Forelimb muscle (tissue), 1 donor: ENCODE measurements around the gene H6PD. TPM values are rescaled to one million over a fixed set of nuclear protein-coding genes. Genes with fewer than 3 reads are reported as not detected.

Experiments used
- DNase-seq: peaks from one replicate; pipeline ENCODE4 v3.0.0-alpha.2; 2013; ENCODE audit warnings: low read depth
- polyA plus RNA-seq: library from polyadenylated mRNA; unstranded; fragments of 120-200 nt; gene quantifications from one replicate; pipeline ENCODE4 v1.2.1, GENCODE V29; 2013; ENCODE audit not compliant: insufficient read length

The H6PD gene
- polyA plus RNA-seq, 1 donor, result 31.0 TPM

DNA sequence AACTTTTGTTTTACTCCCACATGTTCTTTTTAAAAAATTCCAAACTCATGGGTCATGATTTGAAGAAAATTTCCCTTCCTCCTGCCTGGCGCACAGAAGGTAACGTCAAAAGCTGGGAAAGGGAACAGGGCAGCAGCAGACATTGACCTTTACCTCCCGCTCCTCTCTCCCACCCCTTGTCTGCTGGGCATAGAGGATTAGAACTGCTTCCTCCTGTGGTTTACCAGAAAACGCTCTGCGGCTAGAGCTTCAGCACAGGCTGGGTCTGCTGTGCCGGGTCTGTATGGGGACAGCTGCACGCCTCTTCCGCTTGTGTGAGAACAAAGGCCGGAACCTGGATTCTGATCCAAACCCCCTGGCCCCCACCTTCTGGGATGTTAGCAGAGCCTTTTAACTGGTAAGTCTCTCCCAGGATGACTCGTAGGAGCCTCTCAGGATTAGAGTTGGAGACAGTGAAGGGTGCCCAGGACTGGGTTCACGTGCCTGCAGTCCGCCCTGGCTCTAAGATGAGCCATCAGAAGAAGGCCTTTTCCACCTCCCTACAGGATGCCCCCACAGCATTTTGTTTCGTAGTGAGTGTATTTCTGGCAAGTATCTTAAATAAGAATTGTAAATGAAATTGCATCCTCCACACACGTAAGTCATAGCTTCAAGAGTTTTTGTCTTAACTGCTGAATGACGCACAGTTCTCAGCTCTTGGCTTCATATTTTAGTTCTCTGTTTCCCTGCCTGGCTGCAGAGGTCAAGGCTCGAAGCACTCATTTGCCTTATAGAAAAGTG, 5.2 kb downstream of the H6PD start:
- DNase-seq, result no peak

DNA sequence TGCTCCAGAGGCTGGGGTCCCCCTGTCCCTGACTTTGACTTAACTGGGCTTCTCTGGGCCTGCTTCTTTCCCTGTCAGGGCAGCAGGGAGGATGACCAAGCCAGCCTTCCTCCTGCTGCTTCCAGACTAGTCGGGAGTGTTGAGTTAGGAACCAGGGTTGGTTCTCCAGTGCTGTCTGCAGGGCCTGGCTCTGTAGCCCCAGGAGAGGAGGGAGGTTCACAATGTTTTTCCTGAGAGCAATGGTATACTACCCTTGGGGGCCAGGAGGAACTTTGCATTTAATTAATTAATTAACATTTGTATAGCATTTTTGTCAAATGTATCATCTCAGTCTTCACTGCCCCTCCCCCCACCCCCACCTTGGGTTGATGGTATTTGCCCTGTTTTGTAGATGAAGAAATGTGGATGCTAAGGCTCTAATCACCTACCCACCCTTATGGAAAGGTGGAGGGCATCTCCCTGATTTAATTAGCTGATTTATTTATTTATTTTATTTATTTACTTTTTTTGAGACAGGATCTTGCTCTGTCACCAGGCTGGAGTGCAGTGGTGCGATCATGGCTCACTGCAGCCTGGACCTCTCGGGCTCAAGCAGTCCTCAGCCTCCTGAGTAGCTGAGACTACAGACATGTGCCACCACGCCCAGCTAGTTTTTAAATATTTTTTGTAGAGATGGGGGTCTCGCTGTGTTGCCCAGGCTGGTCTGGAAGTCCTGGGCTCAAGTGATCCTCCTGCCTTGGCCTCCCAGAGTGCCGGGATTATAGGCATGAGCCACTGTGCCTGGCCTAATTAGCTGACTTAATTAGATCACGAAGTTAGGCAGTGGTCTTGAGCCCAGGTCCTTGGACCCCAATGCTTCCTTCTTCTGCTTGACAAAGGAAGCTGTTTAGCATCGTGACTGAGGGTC, 6.6 kb downstream of the H6PD start:
- DNase-seq, result no peak

DNA sequence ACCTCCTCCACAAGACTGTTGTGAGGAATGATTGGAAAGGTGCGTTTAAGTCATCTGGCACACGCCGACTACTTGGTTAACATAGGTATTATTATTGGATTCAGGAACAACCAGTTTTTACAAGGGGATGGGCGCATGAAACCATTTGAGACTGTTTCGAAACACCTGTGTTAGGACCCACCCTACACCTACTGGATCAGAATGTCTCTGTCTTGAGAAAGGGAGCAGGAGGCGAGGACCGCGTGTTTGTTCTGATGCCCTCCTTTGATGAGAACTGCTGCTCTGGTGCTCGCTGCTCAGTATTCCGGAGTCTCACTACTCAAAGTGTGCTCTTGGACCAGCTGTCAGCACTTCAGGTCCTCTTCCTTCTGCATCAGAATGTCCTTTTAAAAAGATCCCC, 7.3 kb downstream of the H6PD start:
- no peak for DNase-seq

DNA sequence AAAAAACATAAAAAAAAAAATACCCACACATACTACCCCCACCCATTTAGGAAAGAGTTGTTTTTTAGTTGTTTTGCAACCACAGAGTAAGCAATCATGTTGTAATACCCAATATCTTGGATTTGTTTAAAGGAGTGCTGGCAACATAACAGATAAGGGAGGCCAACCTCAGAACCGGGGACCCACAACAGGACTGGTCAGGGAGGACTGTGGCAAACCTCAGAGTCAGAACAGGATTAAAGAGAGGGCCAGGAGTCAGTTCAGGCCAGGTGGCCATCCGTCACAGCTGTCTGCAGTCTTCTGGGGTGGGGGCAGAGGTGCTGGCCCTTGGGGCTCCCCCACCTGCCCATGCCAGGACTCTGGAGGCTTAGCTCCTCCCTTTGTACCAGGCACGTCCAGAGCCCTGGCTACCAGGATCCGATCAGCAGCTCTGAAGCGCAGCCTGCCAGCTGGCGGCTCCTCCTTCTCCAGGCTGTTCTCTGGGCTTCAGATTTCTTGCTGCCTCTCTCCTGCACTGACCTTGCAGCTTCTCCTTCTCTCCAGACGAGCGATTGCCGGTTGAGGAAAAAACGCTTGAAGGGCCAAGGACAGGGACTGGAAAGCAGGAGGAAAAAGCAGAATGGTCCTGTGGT, 7.9 kb downstream of the H6PD start:
- DNase-seq, result no peak

DNA sequence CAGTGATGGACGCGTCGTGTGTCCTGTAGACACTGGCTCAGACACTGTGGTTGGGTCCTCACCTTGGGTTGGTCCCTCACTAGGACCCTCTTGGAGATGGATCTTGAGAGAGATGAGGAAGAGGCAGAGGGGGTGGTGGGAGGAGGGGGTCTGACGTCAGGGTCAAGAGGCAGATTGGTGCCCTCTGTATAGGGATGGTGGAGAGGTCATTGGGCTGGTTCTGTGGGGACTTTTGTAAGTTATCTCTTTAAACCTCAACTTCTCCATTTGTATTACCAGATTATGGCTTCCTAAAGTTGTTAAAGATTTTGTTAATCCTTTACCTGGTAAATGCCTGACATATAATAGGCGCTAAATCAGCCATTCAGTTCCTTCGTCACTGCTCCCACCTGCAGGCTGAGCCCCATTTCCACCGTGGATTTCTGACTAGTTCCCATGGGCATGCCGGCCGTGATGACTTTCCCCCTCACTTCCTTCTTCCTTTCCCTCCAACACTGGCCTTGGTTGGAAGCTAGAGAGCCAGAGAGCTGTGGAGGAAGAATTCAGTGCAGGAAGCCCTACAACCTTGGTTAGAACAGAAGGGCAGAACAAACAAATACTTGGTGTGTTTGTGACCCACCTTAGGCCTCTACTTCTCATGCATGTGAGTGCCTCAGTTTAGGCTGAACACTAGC, 8.6 kb downstream of the H6PD start:
- no peak for DNase-seq

DNA sequence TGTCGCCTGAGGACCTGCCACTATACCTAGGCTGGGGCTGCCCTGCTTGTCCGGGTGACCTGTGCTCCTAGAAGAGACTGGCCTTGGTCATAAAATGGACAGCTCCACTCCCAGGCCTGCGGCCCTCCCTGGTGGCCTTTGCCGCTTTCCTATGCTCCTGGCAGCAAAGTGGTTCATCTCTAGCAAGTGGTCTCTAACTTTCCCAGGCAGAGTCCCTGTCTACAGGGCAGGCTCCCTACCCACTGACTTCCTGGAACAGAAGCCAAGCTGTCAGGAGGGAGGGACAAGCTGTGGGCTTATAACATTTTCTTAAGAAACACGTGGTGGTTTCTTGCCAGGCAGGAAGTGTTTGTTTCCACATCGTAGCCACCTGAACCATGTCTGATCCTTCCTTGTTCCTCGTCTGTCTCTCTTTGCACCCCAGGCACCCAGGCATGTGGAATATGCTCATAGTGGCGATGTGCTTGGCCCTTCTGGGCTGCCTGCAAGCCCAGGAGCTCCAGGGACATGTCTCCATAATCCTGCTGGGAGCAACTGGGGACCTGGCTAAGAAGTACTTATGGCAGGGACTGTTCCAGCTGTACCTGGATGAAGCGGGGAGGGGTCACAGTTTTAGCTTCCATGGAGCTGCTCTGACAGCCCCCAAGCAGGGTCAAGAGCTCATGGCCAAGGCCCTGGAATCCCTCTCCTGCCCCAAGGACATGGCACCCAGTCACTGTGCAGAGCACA, 10.1 kb downstream of the H6PD start:
- no peak for DNase-seq

DNA sequence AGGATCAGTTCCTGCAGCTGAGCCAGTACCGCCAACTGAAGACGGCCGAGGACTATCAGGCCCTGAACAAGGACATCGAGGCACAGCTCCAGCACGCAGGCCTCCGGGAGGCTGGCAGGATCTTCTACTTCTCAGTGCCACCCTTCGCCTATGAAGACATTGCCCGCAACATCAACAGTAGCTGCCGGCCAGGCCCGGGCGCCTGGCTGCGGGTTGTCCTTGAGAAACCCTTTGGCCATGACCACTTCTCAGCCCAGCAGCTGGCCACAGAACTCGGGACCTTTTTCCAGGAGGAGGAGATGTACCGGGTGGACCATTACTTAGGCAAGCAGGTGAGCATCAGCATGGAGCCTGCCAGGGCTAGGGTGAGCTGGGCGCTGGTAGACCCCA, 10.7 kb downstream of the H6PD start:
- no peak for DNase-seq

DNA sequence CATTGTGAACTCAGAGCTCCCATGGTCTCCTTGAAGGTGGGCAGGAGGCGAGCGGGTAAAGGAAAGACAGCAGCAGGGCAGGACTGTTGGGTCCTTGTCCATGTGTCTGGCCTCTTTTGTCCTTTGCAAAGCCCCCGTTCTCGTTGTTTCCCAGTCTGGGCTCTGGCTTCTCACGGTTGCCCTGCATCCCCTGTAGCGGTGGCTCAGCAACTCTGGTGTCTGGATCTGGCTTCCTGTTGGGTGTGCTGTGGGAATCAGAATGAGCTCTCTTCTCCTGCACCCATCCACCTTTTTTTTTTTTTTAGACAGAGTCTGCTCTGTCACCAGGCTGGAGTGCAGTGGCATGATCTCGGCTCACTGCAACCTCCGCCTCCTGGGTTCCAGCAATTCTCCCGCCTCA, 11.1 kb downstream of the H6PD start:
- DNase-seq, result no peak

DNA sequence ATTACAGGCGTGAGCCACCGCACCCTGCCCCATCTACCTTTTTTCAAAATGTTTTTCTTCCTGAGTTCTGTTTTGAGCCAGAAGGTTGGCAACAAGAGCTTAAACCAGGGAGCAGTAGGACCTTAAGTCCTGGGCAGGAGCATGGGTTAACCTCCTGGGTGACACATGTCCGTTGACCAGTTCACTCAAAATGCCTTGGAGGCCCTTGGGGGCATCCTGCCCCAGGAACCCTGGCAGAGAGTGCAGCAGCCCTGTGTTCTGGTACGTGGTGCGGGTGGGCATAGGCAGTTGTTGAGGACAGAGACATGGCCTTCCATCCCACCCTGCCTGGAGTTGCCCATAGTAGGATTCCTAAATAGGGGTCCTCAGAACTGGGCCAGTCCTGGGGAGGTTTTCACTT, 11.6 kb downstream of the H6PD start:
- no peak for DNase-seq

DNA sequence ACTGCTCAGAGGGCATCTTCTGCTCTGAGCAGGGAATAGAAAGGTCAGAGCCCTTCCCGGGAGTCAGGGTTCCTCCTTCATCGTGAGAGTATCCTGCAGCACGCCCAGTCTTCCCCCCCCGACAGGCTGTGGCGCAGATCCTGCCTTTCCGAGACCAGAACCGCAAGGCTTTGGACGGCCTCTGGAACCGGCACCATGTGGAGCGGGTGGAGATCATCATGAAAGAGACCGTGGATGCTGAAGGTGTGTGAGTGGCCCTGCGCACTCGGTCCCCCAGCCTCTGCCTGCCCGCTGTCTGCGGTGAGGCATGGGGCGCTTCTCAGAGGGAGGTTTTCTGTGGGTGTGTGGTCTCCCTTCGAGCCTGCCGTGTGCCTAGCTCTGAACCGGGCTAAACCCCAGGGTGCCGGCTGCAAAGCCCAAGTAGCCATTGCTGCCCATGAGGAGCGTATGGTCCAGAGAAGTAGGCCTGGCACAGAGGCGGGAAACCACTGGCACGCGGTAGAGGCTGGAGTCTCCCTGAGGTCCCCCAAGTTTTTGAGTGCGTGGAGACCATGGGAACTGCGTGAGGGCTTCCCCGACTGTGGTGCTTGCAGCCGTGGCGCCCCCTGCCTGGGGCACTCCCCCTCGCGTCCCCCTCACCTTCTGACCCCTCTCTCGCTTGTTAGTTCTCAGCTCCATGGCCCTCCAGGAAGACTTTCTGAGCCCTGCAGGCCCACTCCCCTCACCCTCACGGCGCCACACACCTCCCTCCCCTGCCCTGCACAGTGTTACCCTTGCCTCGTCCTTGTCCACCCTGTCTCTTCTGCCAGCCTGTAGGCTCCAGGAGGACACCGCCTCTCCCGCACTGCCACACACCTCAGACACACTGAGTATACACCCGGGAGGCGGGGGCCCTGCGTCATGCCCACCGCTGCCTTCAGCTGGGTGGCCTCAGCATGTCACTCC, 12.5 kb downstream of the H6PD start:
- DNase-seq, result no peak

DNA sequence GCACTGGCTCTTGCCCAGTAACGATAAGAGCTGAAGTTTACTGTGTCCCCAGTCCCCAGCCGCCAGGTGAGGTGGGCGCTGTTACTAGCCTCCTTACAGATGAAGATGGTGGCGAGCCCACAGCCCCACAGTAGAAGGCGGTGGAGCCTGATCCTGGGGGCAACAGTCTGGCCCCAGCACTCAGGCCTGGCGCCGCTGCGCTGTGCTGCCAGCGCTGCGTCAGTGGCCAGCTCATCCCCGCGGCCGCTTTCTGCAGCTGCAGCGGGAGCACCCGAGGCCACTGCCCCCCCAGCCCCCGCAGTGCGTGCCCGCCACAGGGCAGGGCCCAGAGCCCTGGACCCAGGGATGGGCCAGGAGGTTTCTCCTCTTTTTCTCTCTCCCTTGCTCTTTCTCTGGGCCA, 13.3 kb downstream of the H6PD start:
- no peak for DNase-seq

DNA sequence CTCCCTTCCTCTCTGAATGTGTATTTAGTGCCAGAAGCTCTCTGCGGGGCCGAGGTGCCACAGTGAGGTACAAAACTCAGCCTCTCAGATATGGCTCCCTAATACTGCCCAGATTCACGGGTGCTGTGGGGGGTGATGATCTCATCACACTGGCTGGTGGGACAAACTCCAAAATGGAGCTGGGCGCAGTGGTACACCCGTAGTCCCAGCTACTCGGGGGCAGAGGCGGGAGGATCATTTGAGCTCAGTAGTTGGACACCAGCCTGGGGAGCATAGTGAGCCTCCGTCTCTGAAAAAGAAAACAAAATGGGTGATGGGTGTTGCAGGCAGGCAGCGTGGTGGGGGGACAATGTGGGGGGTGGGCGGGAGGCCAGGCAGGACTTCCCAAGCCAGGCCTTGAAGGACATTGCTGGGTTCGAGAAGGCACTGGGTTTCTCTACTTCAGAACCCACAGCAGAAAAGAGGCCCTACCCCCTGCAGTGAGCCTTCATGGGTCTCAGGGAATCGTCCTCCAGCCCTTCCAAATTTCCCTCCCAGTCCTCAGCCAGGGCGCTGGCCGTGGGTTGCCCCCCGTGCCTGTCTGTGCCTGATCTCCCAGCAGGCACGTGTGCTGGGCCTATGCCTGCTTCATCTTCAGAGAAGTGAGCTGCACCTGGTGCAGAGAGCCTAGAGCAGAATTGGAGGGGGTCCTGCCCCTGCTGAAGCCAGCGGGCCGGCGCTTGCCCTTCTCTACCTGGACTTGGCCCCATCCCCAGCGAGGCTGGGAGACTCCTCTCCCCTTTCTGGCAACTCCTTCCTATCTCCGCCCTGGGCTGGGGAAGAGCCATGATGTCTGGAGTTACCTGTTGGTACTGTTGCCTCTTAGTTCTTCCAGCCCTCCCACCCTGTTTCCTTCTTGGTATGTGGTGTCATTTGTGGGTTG, 14.0 kb downstream of the H6PD start:
- no peak for DNase-seq

DNA sequence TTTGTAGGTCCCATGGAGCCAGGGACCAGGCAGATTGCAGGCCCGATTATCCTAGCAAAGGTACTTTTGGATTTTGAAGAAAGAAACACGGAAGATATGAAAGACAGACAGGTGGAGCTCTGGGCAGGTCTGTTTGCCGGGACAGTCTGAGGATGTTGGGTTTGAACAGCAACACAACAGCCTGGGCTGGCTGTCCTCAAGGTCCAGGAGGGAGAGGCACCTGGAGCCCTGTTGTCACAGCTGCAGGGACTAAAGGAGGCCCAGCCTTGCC, 14.6 kb downstream of the H6PD start:
- DNase-seq, result no peak

DNA sequence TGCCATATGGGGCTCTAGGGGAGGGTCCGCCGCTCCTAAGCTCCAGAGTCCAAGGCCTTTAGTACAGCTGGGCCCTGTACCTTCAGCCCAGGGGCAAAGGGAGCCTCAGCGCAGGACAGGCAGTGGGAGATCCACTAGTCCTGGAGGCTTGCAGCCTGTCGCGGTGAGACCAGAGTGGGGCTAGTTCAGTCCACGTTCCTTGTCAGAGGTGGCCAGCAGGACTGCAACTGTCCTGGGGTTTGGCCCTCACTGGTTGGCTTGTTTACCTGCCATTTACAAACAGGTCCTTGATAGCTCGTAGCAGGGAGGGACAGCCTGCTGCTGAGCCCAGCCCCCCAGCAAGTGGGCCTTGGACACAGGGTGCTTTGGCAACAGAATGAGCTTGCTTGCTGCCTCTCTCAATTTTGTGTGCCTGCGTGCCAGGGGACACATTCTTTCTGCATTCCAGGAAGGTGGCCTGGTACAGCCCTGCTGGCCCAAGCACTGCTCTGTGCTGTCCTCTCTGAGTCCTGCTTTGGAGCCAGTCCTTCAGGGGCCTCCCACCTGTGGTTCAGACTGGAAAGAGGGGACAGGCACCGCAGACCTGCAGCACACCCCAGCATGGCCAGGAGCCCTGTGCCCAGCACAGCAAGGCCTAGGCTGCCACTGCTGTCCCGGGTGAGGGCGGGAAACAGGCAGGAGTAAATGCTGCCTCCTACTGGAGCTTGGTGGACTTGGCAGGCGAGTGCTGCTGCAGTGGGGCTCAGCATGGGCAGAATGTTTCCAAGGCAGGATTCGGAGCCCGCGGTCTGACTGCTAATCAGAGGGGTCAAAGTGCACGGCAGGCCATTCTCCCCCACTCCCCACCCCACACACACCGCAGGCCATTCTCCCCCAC, 15.2 kb downstream of the H6PD start:
- no peak for DNase-seq

DNA sequence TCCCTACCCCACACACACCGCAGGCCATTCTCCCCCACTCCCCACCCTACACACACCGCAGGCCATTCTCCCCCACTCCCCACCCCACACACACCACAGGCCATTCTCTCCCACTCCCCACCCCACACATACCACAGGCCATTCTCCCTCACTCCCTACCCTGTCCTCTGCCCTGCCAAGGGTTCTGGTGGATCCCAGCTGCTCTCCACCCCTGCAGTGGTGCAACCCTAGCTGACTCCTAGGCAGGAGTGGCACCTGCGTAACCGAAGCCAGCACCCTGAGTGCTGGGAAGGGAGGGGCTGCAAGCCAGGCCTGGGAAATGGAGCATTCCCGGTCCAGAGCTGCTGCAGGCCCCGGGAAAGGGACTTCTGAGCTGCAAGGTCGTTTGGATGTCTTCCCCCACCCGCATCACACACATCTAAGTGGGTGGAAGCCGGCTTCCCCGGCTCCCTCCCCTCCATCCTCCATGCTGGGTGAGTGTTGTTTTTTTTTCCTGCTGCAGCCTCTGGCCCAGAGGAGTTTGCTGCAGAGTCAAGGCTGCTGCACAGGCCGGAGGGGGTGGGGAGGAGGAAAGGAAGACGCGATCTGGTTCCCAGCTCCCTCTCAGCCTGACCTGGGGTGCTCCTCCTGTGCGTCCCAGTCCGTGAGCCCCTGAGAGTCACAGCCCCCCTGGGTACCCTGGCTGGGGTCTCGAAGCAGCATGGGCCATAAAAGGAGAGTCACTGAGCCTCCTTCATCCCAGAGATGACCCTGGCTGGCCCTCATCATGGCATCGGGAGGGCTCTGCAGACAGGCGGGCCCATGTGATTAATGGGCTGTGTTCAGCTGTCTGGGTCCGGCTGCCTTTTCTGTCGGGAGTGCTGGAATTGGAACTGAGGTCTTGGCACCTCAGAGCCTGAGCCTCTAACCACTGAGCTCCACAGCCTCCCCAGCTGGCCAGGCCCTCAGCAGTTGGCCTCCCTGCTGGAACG, 16.1 kb downstream of the H6PD start:
- DNase-seq, result no peak

DNA sequence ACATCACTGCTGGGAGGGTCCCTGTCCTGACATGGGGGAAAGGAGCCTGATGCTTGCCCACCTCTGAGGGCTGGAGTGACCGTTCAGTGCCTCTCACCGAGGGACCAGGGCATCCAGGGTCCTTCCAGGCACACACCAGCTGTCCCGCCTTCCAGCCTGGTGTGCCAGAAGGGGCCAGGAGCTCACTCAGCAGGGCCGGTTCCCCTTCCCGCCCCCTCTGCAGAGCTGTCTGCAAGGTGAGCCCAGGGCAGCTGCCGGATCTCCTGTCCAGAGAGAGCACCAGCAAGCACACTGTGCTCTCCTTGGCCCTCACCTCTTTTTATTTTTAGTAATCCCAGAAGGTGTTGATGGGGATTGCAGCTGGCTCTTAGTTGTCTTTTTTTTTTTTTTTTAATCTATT, 16.9 kb downstream of the H6PD start:
- no peak for DNase-seq

DNA sequence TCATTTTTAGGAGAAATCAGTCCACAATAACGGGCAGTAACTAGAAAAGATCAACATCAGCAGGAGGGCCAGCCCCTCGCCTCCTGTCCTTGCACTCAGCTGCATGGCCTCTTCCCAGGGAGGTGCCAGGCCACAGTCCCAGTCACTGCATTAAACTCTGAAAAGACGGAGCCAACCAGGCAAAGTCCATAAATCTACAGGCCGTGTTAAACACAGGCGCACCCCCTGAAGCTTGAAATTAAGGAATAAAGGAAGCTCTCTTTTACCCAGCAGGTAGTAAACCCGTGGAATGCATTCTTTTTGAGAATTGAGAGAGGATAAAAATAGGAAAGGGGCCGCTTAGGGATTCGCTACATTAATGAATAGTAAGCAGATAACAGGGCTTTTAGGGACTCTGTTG, 18.4 kb downstream of the H6PD start:
- DNase-seq, result no peak
